ENCODE measurements around the gene PSG5.
"Not testable (repeated sequence)": the region's sequence is repeated elsewhere in the genome, so short reads cannot be mapped to it uniquely, and the experiment has no call there.

Gene PSG5

GRCh38 chr19:43186311-43186935, at the start of gene PSG5:
Gene PSG5, minus strand, starts transcription at chr19:43186536. Its CDS starts 131 bp downstream, at chr19:43186405.
- not testable (repeated sequence) for DNase-seq

- DNase-seq: not testable (repeated sequence)
Observed at GRCh38 chr19:43235686-43236085, 49.4 kb upstream of the PSG5 start.

- no peak for DNase-seq
Observed at GRCh38 chr19:43229315-43229714, 43.0 kb upstream of the PSG5 start.

- DNase-seq: not testable (repeated sequence)
Observed at GRCh38 chr19:43228730-43229129, 42.4 kb upstream of the PSG5 start.

GRCh38 chr19:43226986-43227385, 40.6 kb upstream of the PSG5 start:
- DNase-seq: not testable (repeated sequence)

- DNase-seq: no peak
Observed at GRCh38 chr19:43224855-43225253, 38.5 kb upstream of the PSG5 start.

- DNase-seq: not testable (repeated sequence)
Observed at GRCh38 chr19:43224201-43224854, 38.0 kb upstream of the PSG5 start.

- DNase-seq: not testable (repeated sequence)
Observed at GRCh38 chr19:43221891-43222290, 35.6 kb upstream of the PSG5 start.

- DNase-seq: not testable (repeated sequence)
Observed at GRCh38 chr19:43219136-43219535, 32.8 kb upstream of the PSG5 start.

GRCh38 chr19:43215881-43216280, 29.5 kb upstream of the PSG5 start:
- DNase-seq: not testable (repeated sequence)

GRCh38 chr19:43207991-43208390, 21.7 kb upstream of the PSG5 start:
- no peak for DNase-seq

GRCh38 chr19:43207174-43207573, 20.8 kb upstream of the PSG5 start:
- DNase-seq: not testable (repeated sequence)

- not testable (repeated sequence) for DNase-seq
Observed at GRCh38 chr19:43205471-43206105, 19.3 kb upstream of the PSG5 start, which contains the start of gene PSG4. Gene PSG4, minus strand, starts transcription at chr19:43205638. Its CDS starts 102 bp downstream, at chr19:43205536.

GRCh38 chr19:43203611-43204010, 17.3 kb upstream of the PSG5 start:
- DNase-seq: not testable (repeated sequence)

GRCh38 chr19:43201891-43202290, 15.6 kb upstream of the PSG5 start:
- not testable (repeated sequence) for DNase-seq

GRCh38 chr19:43201337-43201801, 15.0 kb upstream of the PSG5 start:
- DNase-seq: not testable (repeated sequence)

GRCh38 chr19:43198686-43199419, 12.5 kb upstream of the PSG5 start:
- DNase-seq: not testable (repeated sequence)

GRCh38 chr19:43197666-43198397, 11.5 kb upstream of the PSG5 start:
- DNase-seq: not testable (repeated sequence)

GRCh38 chr19:43194397-43194796, 8.1 kb upstream of the PSG5 start:
- not testable (repeated sequence) for DNase-seq

- DNase-seq: not testable (repeated sequence)
Observed at GRCh38 chr19:43192381-43193155, 6.2 kb upstream of the PSG5 start.

GRCh38 chr19:43188092-43188491, 1.8 kb upstream of the PSG5 start:
- DNase-seq: not testable (repeated sequence)
